GM23248 (cell line): ENCODE data around the gene SOX18.

Source experiments
- EZH2 ChIP-seq: fragments of 200-600 bp; sonication (generic); IDR thresholded peaks from 2 replicates; pipeline ENCODE4 v1.6.1; 2018; ENCODE audit warnings: antibody characterized with exemption, mild to moderate bottlenecking; ENCODE audit not compliant: insufficient read depth, poor library complexity, severe bottlenecking
- EZH2phosphoT487 ChIP-seq: fragments of 200-600 bp; sonication (generic); IDR thresholded peaks from 2 replicates; pipeline ENCODE4 v1.6.1; 2018; ENCODE audit warnings: antibody characterized with exemption, moderate library complexity, mild to moderate bottlenecking, low read depth; ENCODE audit not compliant: insufficient read depth

- TF ChIP-seq EZH2phosphoT487 (no peak), EZH2 (no peak)
These were observed 43.0 kb upstream of the SOX18 start for GRCh38 chr20:64092258-64093012.
